A549 (cell line): ENCODE results near the gene SDF2L1.

Experiments used
- CEBPB ChIP-seq, 2 experiments: fragments of >200 bp in 1 of 2; sonication (Bioruptor Twin) in 1 of 2; formaldehyde crosslinking in 1 of 2; IDR thresholded peaks; 2 replicates each; pipeline ENCODE4 v1.6.1; 2012 to 2016
- CTCF ChIP-seq: fragments of >200 bp; sonication (Bioruptor Twin); formaldehyde crosslinking; IDR thresholded peaks from 3 replicates; pipeline ENCODE4 v1.5.1; 2016
- HDAC2 ChIP-seq: fragments of 200-600 bp; sonication (generic); IDR thresholded peaks from 2 replicates; pipeline ENCODE4 v1.6.1; 2016
- JUNB ChIP-seq: fragments of >200 bp; sonication (Bioruptor Twin); formaldehyde crosslinking; IDR thresholded peaks from 2 replicates; pipeline ENCODE4 v1.6.1; 2016
- MAX ChIP-seq: IDR thresholded peaks from 2 replicates; pipeline ENCODE4 v1.6.1; 2012
- PHF8 ChIP-seq: fragments of 200-600 bp; sonication (generic); IDR thresholded peaks from 2 replicates; pipeline ENCODE4 v1.6.1; 2016; ENCODE audit warnings: low read depth, mild to moderate bottlenecking, antibody characterized with exemption, moderate library complexity, borderline replicate concordance
- POLR2A ChIP-seq: IDR thresholded peaks from 2 replicates; pipeline ENCODE4 v1.6.1; 2012; ENCODE audit warnings: mild to moderate bottlenecking, low read length
- RFX5 ChIP-seq: fragments of 450-650 bp; IDR thresholded peaks from 2 replicates; pipeline ENCODE4 v1.7.1; 2014; ENCODE audit warnings: antibody characterized with exemption, mild to moderate bottlenecking, moderate library complexity

GRCh38 chr22:21687685-21688259 lies 45.7 kb downstream of the SDF2L1 start:
- TF ChIP-seq MAX (no peak), POLR2A (no peak), CTCF (no peak), RFX5 (no peak), CEBPB (IDR thresholded peaks at IDR 0.05) (no peak), PHF8 (no peak), JUNB (no peak), HDAC2 (no peak)
